ENCODE data around the gene ARID3A.
"Not testable (repeated sequence)": the region's sequence is repeated elsewhere in the genome, so short reads cannot be mapped to it uniquely, and the experiment has no call there.

The ARID3A gene

GRCh38 chr19:1017115-1017905 lies 91.5 kb downstream of the ARID3A start:
- Histone ChIP-seq H3K36me3 (ENCODE audit: insufficient read depth, low read length) (peaks cover 26% of the 10 kb centered on the region), H3K27me3 (ENCODE audit: control insufficient read depth, insufficient read depth, low read length) (no peaks in the 10 kb centered on the region), H3K4me3 (ENCODE audit: low read length) (peak overlapping the region; percentile 25), H3K4me2 (ENCODE audit: low read length) (peak overlapping the region; percentile 100), H3K9ac (ENCODE audit: low read depth, low read length) (peak overlapping the region; percentile 28), H3K9me3 (replicated peaks; ENCODE audit: low read length) (no peaks in the 10 kb centered on the region), H3K4me1 (ENCODE audit: control insufficient read depth, insufficient read depth, low read length) (peaks cover 40% of the 10 kb centered on the region)

DNA sequence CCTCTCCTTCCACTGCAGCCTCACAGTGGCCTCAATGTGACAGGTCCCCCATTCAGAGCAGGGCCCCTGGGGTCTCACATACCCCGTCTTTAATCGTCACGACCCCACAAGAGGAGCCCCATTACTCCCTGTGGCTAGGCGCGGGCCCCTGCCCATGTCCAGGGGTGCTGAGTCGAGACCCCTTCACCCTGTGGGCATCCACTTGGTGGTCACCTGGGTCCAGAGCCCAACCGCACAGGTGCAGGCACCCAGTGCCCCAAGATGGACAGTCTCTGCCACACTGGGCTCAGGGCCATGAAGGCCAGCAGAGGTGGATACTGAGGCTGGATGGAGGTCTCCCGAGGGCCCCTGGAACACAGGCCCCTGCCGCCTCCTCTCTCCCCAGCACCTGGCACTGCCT lies 92.1 kb downstream of the ARID3A start:
- peak overlapping the region; percentile 100 for H3K4me2 ChIP-seq (ENCODE audit: low read length)
- H3K4me1 ChIP-seq (ENCODE audit: control insufficient read depth, insufficient read depth, low read length) = peaks cover 40% of the 10 kb centered on the region
- H3K9me3 ChIP-seq (replicated peaks; ENCODE audit: low read length) = no peaks in the 10 kb centered on the region
- H3K27me3 ChIP-seq (ENCODE audit: control insufficient read depth, insufficient read depth, low read length) = no peaks in the 10 kb centered on the region
- no peak overlapping the region for H3K4me3 ChIP-seq (ENCODE audit: low read length)
- H3K36me3 ChIP-seq (ENCODE audit: insufficient read depth, low read length) = peaks cover 22% of the 10 kb centered on the region
- H3K9ac ChIP-seq (ENCODE audit: low read depth, low read length) = no peak overlapping the region

- peaks cover 40% of the 10 kb centered on the region for H3K4me1 ChIP-seq (ENCODE audit: control insufficient read depth, insufficient read depth, low read length)
- no peak overlapping the region for H3K4me3 ChIP-seq (ENCODE audit: low read length)
- H3K9me3 ChIP-seq (replicated peaks; ENCODE audit: low read length) = no peaks in the 10 kb centered on the region
- H3K4me2 ChIP-seq (ENCODE audit: low read length) = peak overlapping the region; percentile 100
- H3K27me3 ChIP-seq (ENCODE audit: control insufficient read depth, insufficient read depth, low read length) = no peaks in the 10 kb centered on the region
- no peak overlapping the region for H3K9ac ChIP-seq (ENCODE audit: low read depth, low read length)
- H3K36me3 ChIP-seq (ENCODE audit: insufficient read depth, low read length) = peaks cover 17% of the 10 kb centered on the region
These were observed 92.6 kb downstream of the ARID3A start for GRCh38 chr19:1018393-1018792.

GRCh38 chr19:1018932-1019615 lies 93.2 kb downstream of the ARID3A start:
- Histone ChIP-seq H3K9me3 (replicated peaks; ENCODE audit: low read length) (no peaks in the 10 kb centered on the region), H3K27me3 (ENCODE audit: control insufficient read depth, insufficient read depth, low read length) (no peaks in the 10 kb centered on the region), H3K9ac (ENCODE audit: low read depth, low read length) (peak overlapping the region; percentile 95), H3K36me3 (ENCODE audit: insufficient read depth, low read length) (peaks cover 11% of the 10 kb centered on the region), H3K4me3 (ENCODE audit: low read length) (peak overlapping the region; percentile 97), H3K4me1 (ENCODE audit: control insufficient read depth, insufficient read depth, low read length) (peaks cover 40% of the 10 kb centered on the region), H3K4me2 (ENCODE audit: low read length) (peak overlapping the region; percentile 100)

- Histone ChIP-seq H3K4me3 (ENCODE audit: low read length) (peak overlapping the region; percentile 97), H3K9me3 (replicated peaks; ENCODE audit: low read length) (no peaks in the 10 kb centered on the region), H3K27me3 (ENCODE audit: control insufficient read depth, insufficient read depth, low read length) (no peaks in the 10 kb centered on the region), H3K36me3 (ENCODE audit: insufficient read depth, low read length) (peaks cover 10% of the 10 kb centered on the region), H3K4me1 (ENCODE audit: control insufficient read depth, insufficient read depth, low read length) (peaks cover 40% of the 10 kb centered on the region), H3K9ac (ENCODE audit: low read depth, low read length) (peak overlapping the region; percentile 95), H3K4me2 (ENCODE audit: low read length) (peak overlapping the region; percentile 100)
These were observed 93.8 kb downstream of the ARID3A start for GRCh38 chr19:1019616-1019961.

GRCh38 chr19:1019980-1020867 lies 94.4 kb downstream of the ARID3A start:
- Histone ChIP-seq H3K9me3 (replicated peaks; ENCODE audit: low read length) (no peaks in the 10 kb centered on the region), H3K27me3 (ENCODE audit: control insufficient read depth, insufficient read depth, low read length) (no peaks in the 10 kb centered on the region), H3K9ac (ENCODE audit: low read depth, low read length) (peak overlapping the region; percentile 95), H3K4me2 (ENCODE audit: low read length) (peak overlapping the region; percentile 100), H3K4me3 (ENCODE audit: low read length) (peak overlapping the region; percentile 97), H3K36me3 (ENCODE audit: insufficient read depth, low read length) (peaks cover 7% of the 10 kb centered on the region), H3K4me1 (ENCODE audit: control insufficient read depth, insufficient read depth, low read length) (peaks cover 40% of the 10 kb centered on the region)

GRCh38 chr19:1020868-1021425 lies 95.1 kb downstream of the ARID3A start, which contains the start of gene TMEM259:
TSS of gene TMEM259 (minus strand) at chr19:1021123. CDS start at chr19:1020996, 127 bp downstream.
- H3K4me1 ChIP-seq (ENCODE audit: control insufficient read depth, insufficient read depth, low read length) = peaks cover 37% of the 10 kb centered on the region
- H3K36me3 ChIP-seq (ENCODE audit: insufficient read depth, low read length) = peaks cover 4% of the 10 kb centered on the region
- peak within 1 kb of the TSS; percentile 100 for H3K4me2 ChIP-seq (ENCODE audit: low read length)
- H3K4me3 ChIP-seq (ENCODE audit: low read length) = peak within 1 kb of the TSS; percentile 97
- no peaks in the 10 kb centered on the region for H3K9me3 ChIP-seq (replicated peaks; ENCODE audit: low read length)
- peak within 1 kb of the TSS; percentile 95 for H3K9ac ChIP-seq (ENCODE audit: low read depth, low read length)
- no peaks in the 10 kb centered on the region for H3K27me3 ChIP-seq (ENCODE audit: control insufficient read depth, insufficient read depth, low read length)

DNA sequence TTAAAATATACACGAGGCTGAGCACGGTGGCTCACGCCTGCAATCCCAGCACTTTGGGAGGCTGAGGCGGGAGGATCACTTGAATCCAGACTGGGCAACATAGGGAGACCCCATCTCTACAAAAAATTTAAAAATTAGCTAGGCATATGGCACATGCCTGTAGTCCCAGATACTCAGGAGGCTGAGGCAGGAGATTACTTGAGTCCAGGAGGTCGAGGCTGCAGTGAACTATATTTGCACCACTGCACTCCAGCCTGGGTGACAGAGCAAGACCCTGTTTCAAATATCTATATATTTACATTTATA lies 98.0 kb downstream of the ARID3A start:
- peaks cover 15% of the 10 kb centered on the region for H3K4me1 ChIP-seq (ENCODE audit: control insufficient read depth, insufficient read depth, low read length)

GRCh38 chr19:1025080-1025479 lies 99.2 kb downstream of the ARID3A start:
- H3K36me3 ChIP-seq (ENCODE audit: insufficient read depth, low read length); H3K4me3 ChIP-seq (ENCODE audit: low read length); H3K9ac ChIP-seq (ENCODE audit: low read depth, low read length); H3K27me3 ChIP-seq (ENCODE audit: control insufficient read depth, insufficient read depth, low read length); H3K9me3 ChIP-seq (replicated peaks; ENCODE audit: low read length); H3K4me2 ChIP-seq (ENCODE audit: low read length): not testable (repeated sequence)
- peaks cover 14% of the 10 kb centered on the region for H3K4me1 ChIP-seq (ENCODE audit: control insufficient read depth, insufficient read depth, low read length)

More for the DNA sequence above, 98.0 kb downstream of the ARID3A start:
- not testable (repeated sequence) for H3K4me2 ChIP-seq (ENCODE audit: low read length); H3K36me3 ChIP-seq (ENCODE audit: insufficient read depth, low read length); H3K27me3 ChIP-seq (ENCODE audit: control insufficient read depth, insufficient read depth, low read length); H3K9me3 ChIP-seq (replicated peaks; ENCODE audit: low read length); H3K4me3 ChIP-seq (ENCODE audit: low read length); H3K9ac ChIP-seq (ENCODE audit: low read depth, low read length)
